Cardiac fibroblast (primary cell): ENCODE data around the gene CCNC.
A peak's percentile ranks its signal among the peaks of the same experiment; 100 is the strongest.

ENCODE experiments used
- DNase-seq, 2 donors: peaks; one replicate each; pipeline versions ENCODE4 v3.0.0 to v3.0.0-alpha.2; 2010; ENCODE audit warnings: low read depth in 2 of 2
- H3K4me3 ChIP-seq, 2 donors: replicated peaks in 1 of 2; 1 replicate in 1 of 2; 2 replicates in 1 of 2; pipeline ENCODE4 v1.5.1; 2011; ENCODE audit warnings: low read depth in 2 of 2, low read length in 2 of 2, mild to moderate bottlenecking in 2 of 2, moderate library complexity in 1 of 2
- CTCF ChIP-seq: IDR thresholded peaks from one replicate; pipeline ENCODE4 v1.5.1; 2011; ENCODE audit warnings: low read depth, mild to moderate bottlenecking, low read length, inconsistent platforms

The CCNC gene

GRCh38 chr6:99568103-99568933 is at the start of gene CCNC:
CCNC (minus strand) TSS chr6:99568660; CDS start chr6:99568527, 133 bp downstream.
- DNase-seq, result peak; percentile 98
- no peak for TF ChIP-seq CTCF
- peak within 1 kb of the TSS; percentile 91 to 98 for H3K4me3 ChIP-seq

GRCh38 chr6:99617131-99617530 is 48.7 kb upstream of the CCNC start:
- H3K4me3 ChIP-seq, result no peak overlapping the region
- DNase-seq, result no peak
- TF ChIP-seq CTCF, result no peak

- no peak for DNase-seq
- H3K4me3 ChIP-seq, result peak overlapping the region in 1 of 2 donors; percentile 15
These were observed 46.1 kb upstream of the CCNC start for GRCh38 chr6:99614430-99615186.

GRCh38 chr6:99613705-99614429 is 45.4 kb upstream of the CCNC start:
- no peak for DNase-seq
- TF ChIP-seq CTCF, result no peak
- H3K4me3 ChIP-seq, result peak overlapping the region in 1 of 2 donors; percentile 21

More at GRCh38 chr6:99614430-99615186, 46.1 kb upstream of the CCNC start:
- TF ChIP-seq CTCF, result no peak

- peak overlapping the region in 1 of 2 donors; percentile 19 for H3K4me3 ChIP-seq
- peak; percentile 24 for TF ChIP-seq CTCF
- DNase-seq, result peak; percentile 31 to 38
These were observed 44.9 kb upstream of the CCNC start for GRCh38 chr6:99613409-99613704.

GRCh38 chr6:99612551-99613408 is 44.3 kb upstream of the CCNC start:
- no peak for TF ChIP-seq CTCF
- no peak for DNase-seq
- H3K4me3 ChIP-seq, result peak overlapping the region in 1 of 2 donors; percentile 19
